Mesenchymal stem cell (in vitro differentiated cells and primary cell): ENCODE measurements around the gene GPBP1.
"Not testable (repeated sequence)": the region's sequence is repeated elsewhere in the genome, so short reads cannot be mapped to it uniquely, and the experiment has no call there.

Experiments used
- DNase-seq: peaks from one replicate; pipeline ENCODE4 v3.0.0-alpha.2; 2013
- H2AFZ ChIP-seq: one replicate; pipeline ENCODE4 v1.6.1; 2013; ENCODE audit warnings: low read depth, mild to moderate bottlenecking, control low read depth, inconsistent platforms, low read length, moderate library complexity
- H2AK5ac ChIP-seq: 2 replicates; pipeline ENCODE4 v1.6.1; 2013; ENCODE audit warnings: low read length, moderate library complexity, mild to moderate bottlenecking, inconsistent platforms; ENCODE audit not compliant: severe bottlenecking
- H2BK120ac ChIP-seq: one replicate; pipeline ENCODE4 v1.6.1; 2013; ENCODE audit warnings: low read depth, mild to moderate bottlenecking, inconsistent platforms, low read length, moderate library complexity
- H2BK12ac ChIP-seq, 2 experiments: one replicate each; pipeline ENCODE4 v1.6.1; 2013; ENCODE audit warnings: inconsistent platforms in 2 of 2, low read length in 2 of 2, mild to moderate bottlenecking in 2 of 2, moderate library complexity in 2 of 2, control low read depth in 1 of 2
- H2BK15ac ChIP-seq: one replicate; pipeline ENCODE4 v1.6.1; 2013; ENCODE audit warnings: mild to moderate bottlenecking, low read depth, inconsistent platforms; ENCODE audit not compliant: poor library complexity, severe bottlenecking
- H2BK5ac ChIP-seq: 2 replicates; pipeline ENCODE4 v1.6.1; 2013; ENCODE audit warnings: low read depth, mild to moderate bottlenecking, low read length, control low read depth, inconsistent platforms; ENCODE audit not compliant: poor library complexity, severe bottlenecking
- H3K14ac ChIP-seq, 2 experiments: one replicate each; pipeline ENCODE4 v1.6.1; 2013; ENCODE audit warnings: inconsistent platforms in 2 of 2, low read length in 2 of 2, control low read depth in 1 of 2, mild to moderate bottlenecking in 1 of 2, moderate library complexity in 1 of 2
- H3K18ac ChIP-seq, 2 experiments: one replicate each; pipeline ENCODE4 v1.6.1; 2013; ENCODE audit warnings: inconsistent platforms in 2 of 2, low read length in 2 of 2, control low read depth in 1 of 2, low read depth in 1 of 2, mild to moderate bottlenecking in 1 of 2
- H3K23ac ChIP-seq, 2 experiments: one replicate each; pipeline ENCODE4 v1.6.1; 2013; ENCODE audit warnings: inconsistent platforms in 2 of 2, low read length in 2 of 2, mild to moderate bottlenecking in 2 of 2, moderate library complexity in 2 of 2, control low read depth in 1 of 2
- H3K27ac ChIP-seq: 2 replicates; pipeline ENCODE4 v1.5.1; 2013; ENCODE audit warnings: mild to moderate bottlenecking, moderate library complexity, low read length, control low read depth, inconsistent platforms; ENCODE audit not compliant: poor library complexity, severe bottlenecking
- H3K27me3 ChIP-seq, 2 experiments: 2 replicates each; pipeline versions ENCODE4 v1.6.1 to v1.7.0; 2013; ENCODE audit warnings: low read length in 2 of 2, mild to moderate bottlenecking in 2 of 2, moderate library complexity in 2 of 2, control low read depth in 1 of 2, inconsistent platforms in 1 of 2; ENCODE audit not compliant: control insufficient read depth in 1 of 2, insufficient read depth in 1 of 2
- H3K36me3 ChIP-seq, 2 experiments: 2 replicates each; pipeline versions ENCODE4 v1.6.1 to v1.7.0; 2013; ENCODE audit warnings: low read length in 2 of 2, control low read depth in 1 of 2, inconsistent platforms in 1 of 2, low read depth in 1 of 2, mild to moderate bottlenecking in 1 of 2; ENCODE audit not compliant: insufficient read depth in 2 of 2, control insufficient read depth in 1 of 2
- H3K4ac ChIP-seq, 2 experiments: one replicate each; pipeline ENCODE4 v1.6.1; 2013; ENCODE audit warnings: inconsistent platforms in 2 of 2, low read length in 2 of 2, mild to moderate bottlenecking in 2 of 2, moderate library complexity in 2 of 2, control low read depth in 1 of 2, low read depth in 1 of 2
- H3K4me1 ChIP-seq: 2 replicates; pipeline ENCODE4 v1.6.1; 2013; ENCODE audit warnings: low read depth, low read length, control low read depth; ENCODE audit not compliant: control insufficient read depth, insufficient read depth
- H3K4me2 ChIP-seq: 2 replicates; pipeline ENCODE4 v1.6.1; 2013; ENCODE audit warnings: low read length, mild to moderate bottlenecking, inconsistent platforms; ENCODE audit not compliant: poor library complexity, severe bottlenecking
- H3K4me3 ChIP-seq, 2 experiments: 2 replicates each; pipeline versions ENCODE4 v1.5.1 to v1.7.0; 2013; ENCODE audit warnings: low read length in 2 of 2, mild to moderate bottlenecking in 2 of 2, control low read depth in 1 of 2, low read depth in 1 of 2; ENCODE audit not compliant: insufficient read depth in 1 of 2
- H3K79me1 ChIP-seq: replicated peaks from 2 replicates; pipeline ENCODE4 v1.6.1; 2013; ENCODE audit warnings: mild to moderate bottlenecking, control low read depth, low read length, inconsistent platforms; ENCODE audit not compliant: poor library complexity, severe bottlenecking
- H3K9ac ChIP-seq: 2 replicates; pipeline ENCODE4 v1.7.0; 2013; ENCODE audit warnings: mild to moderate bottlenecking, low read length, moderate library complexity
- H3K9me3 ChIP-seq: 2 replicates; pipeline ENCODE4 v1.7.0; 2013; ENCODE audit warnings: mild to moderate bottlenecking, low read length; ENCODE audit not compliant: control insufficient read depth
- H4K8ac ChIP-seq: one replicate; pipeline ENCODE4 v1.6.1; 2013; ENCODE audit warnings: inconsistent platforms, mild to moderate bottlenecking, low read length, moderate library complexity
- H4K91ac ChIP-seq: one replicate; pipeline ENCODE4 v1.6.1; 2013; ENCODE audit warnings: mild to moderate bottlenecking, low read length, inconsistent platforms
- WGBS: methylation state at CpG from one replicate; pipeline ENCODE4 v1.1.7; 2013; ENCODE audit warnings: mixed read lengths; 5-methylcytosine and 5-hydroxymethylcytosine counted together

GPBP1 gene

DNA sequence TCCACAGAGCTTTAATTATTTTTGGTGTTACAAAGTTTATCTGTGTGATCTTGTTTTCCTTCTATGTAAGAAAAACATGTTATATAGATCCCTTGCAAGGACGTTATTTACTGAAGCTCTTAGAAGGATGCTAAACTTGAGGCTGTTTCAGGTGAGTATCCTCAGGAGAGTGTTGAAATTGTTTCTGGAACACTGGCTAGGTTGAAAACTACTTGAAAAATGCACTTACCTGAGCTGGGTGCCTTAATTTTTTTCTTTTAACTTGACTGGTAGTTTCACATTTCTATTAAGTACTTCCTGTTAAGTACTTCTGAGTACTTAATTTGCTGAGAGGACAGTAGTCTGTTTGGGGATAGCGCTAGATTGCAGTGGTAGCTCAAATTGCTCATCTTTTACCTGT lies 18.1 kb downstream of the GPBP1 start:
- Histone ChIP-seq H2BK12ac (no peak overlapping the region), H3K4me2 (no peak overlapping the region), H3K27me3 (no peaks in the 10 kb centered on the region), H3K4me3 (no peak overlapping the region), H2AK5ac (no peak overlapping the region), H2BK15ac (no peak overlapping the region), H4K8ac (no peak overlapping the region), H3K9ac (no peak overlapping the region), H3K18ac (no peak overlapping the region), H3K4me1 (peaks cover 5% of the 10 kb centered on the region), H3K9me3 (no peaks in the 10 kb centered on the region), H4K91ac (no peak overlapping the region), H2BK120ac (no peak overlapping the region), H3K23ac (no peak overlapping the region), H3K79me1 (no peaks in the 10 kb centered on the region), H3K36me3 (peaks cover 10 to 29% of the 10 kb centered on the region in 2 experiments), H2BK5ac (no peak overlapping the region), H2AFZ (no peak overlapping the region), H3K4ac (no peak overlapping the region), H3K27ac (no peak overlapping the region), H3K14ac (no peak overlapping the region)
- 100% methylated on average over 2 of the region's 2 CpGs for WGBS
- no peak for DNase-seq

DNA sequence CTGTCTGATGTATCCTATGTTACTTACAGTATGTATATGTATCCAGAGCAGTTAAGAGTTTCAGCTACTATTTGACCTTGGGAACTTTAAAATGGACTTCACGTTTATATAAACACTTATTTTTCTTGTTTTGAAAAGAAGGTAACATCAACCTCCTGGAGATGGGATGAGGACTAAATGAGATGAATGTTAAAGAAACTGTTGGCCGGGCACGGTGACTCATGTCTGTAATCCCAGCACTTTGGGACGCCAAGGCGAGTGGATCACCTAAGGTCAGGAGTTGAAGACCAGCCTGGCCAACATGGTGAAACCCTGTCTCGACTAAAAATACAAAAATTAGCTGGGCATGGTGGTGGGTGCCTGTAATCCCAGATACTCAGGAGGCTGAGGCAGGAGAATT lies 19.0 kb downstream of the GPBP1 start:
- not testable (repeated sequence) for H3K23ac ChIP-seq, H3K4me2 ChIP-seq, H3K27me3 ChIP-seq, H2BK120ac ChIP-seq, H3K27ac ChIP-seq, H3K14ac ChIP-seq, H2AFZ ChIP-seq, H3K4ac ChIP-seq, H4K8ac ChIP-seq, H3K18ac ChIP-seq, H3K9ac ChIP-seq, H4K91ac ChIP-seq, H2AK5ac ChIP-seq, H3K4me3 ChIP-seq, H2BK15ac ChIP-seq, H2BK12ac ChIP-seq, H3K4me1 ChIP-seq, H3K9me3 ChIP-seq, H3K79me1 ChIP-seq, H2BK5ac ChIP-seq
- WGBS = 86% methylated on average over 5 of the region's 6 CpGs
- peak; percentile 35 for DNase-seq
- peaks cover 10 to 34% of the 10 kb centered on the region in 2 experiments for H3K36me3 ChIP-seq

DNA sequence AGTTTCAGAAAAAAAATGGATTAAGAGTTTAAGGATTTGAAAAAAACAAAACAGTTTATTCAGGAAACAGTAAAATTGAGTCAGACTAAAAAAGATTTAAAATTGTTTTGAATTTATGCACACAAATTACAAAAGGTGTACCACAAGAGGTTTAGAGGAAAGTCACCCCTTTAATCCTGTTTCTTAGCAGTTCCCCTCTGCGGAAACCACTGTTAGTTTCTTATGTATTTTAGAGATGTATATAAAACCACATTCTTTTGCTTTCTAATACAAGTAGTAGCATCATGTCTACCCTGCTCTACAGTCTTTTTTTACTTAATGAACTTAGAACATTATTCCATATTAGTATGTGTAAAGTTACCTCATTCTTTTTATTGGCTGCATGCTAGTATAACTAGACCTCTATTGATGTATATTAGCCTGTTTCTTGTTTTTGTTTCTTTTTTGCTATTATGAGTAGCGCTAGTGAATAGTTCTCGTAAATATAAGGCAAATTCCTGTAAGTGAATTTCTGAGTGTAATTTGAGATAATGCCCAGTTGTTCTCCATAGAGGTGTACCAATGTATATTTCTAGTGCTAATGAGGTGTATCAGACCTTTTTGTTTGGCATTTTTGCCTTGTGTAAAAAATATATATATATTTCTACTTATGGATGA lies 20.0 kb downstream of the GPBP1 start:
- H2BK12ac ChIP-seq = no peak overlapping the region
- H2AFZ ChIP-seq = no peak overlapping the region
- no peaks in the 10 kb centered on the region for H3K27me3 ChIP-seq
- H2AK5ac ChIP-seq = no peak overlapping the region
- H2BK15ac ChIP-seq = no peak overlapping the region
- no peak overlapping the region for H3K27ac ChIP-seq
- no peak overlapping the region for H3K18ac ChIP-seq
- no peak overlapping the region for H4K8ac ChIP-seq
- H3K9me3 ChIP-seq = no peaks in the 10 kb centered on the region
- H3K36me3 ChIP-seq = peaks cover 10 to 33% of the 10 kb centered on the region in 2 experiments
- H3K79me1 ChIP-seq = no peaks in the 10 kb centered on the region
- WGBS = 98% methylated on average over 2 of the region's 3 CpGs
- H3K23ac ChIP-seq = no peak overlapping the region
- H2BK120ac ChIP-seq = no peak overlapping the region
- H3K4me2 ChIP-seq = no peak overlapping the region
- H2BK5ac ChIP-seq = no peak overlapping the region
- no peak overlapping the region for H3K4me3 ChIP-seq
- H3K4ac ChIP-seq = no peak overlapping the region
- no peak for DNase-seq
- no peaks in the 10 kb centered on the region for H3K4me1 ChIP-seq
- H3K14ac ChIP-seq = no peak overlapping the region
- H4K91ac ChIP-seq = no peak overlapping the region
- H3K9ac ChIP-seq = no peak overlapping the region

DNA sequence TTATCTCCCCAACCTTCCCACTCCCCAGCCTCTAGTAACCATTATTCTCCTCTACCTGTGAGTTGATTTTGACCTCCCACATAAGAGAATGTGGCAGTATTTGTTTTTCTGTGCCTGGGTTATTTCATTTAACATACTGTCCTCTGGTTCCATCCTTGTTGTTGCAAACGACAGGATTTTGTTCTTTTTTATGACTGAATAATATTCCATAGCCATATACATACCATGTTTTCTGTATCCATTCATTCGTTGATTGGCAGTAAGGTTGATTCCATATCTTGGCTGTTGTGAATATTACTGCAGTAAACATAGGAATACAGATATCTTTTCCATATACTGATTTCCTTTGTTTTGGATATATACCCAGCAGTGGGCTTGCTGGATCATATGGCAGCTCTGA lies 20.8 kb downstream of the GPBP1 start:
- Histone ChIP-seq H2AFZ (no peak overlapping the region), H3K36me3 (peaks cover 10 to 35% of the 10 kb centered on the region in 2 experiments), H3K4me1 (no peaks in the 10 kb centered on the region), H2BK5ac (no peak overlapping the region), H2BK15ac (no peak overlapping the region), H4K8ac (no peak overlapping the region), H2BK12ac (no peak overlapping the region), H3K14ac (no peak overlapping the region), H3K79me1 (no peaks in the 10 kb centered on the region), H3K9ac (no peak overlapping the region), H3K27ac (no peak overlapping the region), H2BK120ac (no peak overlapping the region), H3K18ac (no peak overlapping the region), H3K9me3 (no peaks in the 10 kb centered on the region), H3K23ac (no peak overlapping the region), H4K91ac (no peak overlapping the region), H3K4ac (no peak overlapping the region), H3K27me3 (no peaks in the 10 kb centered on the region), H3K4me2 (no peak overlapping the region), H2AK5ac (no peak overlapping the region), H3K4me3 (no peak overlapping the region)
- WGBS = no CpG with 5 or more reads among the region's 2 CpGs
- DNase-seq = no peak
